HepG2 (cell line): ENCODE measurements around the gene FAM89B. TPM values are rescaled to one million over a fixed set of nuclear protein-coding genes. Genes with fewer than 3 reads are reported as not detected.

ENCODE experiments used
- CENPT ChIP-seq: sonication (generic); formaldehyde crosslinking; IDR thresholded peaks from 2 replicates; pipeline ENCODE4 v1.8.0; 2022; ENCODE audit warnings: low read depth, mild to moderate bottlenecking, moderate library complexity, missing genetic modification reagents
- KDM5B ChIP-seq: sonication (generic); formaldehyde crosslinking; IDR thresholded peaks from 2 replicates; pipeline ENCODE4 v1.4.0; 2020; ENCODE audit warnings: missing genetic modification reagents, mild to moderate bottlenecking, borderline replicate concordance
- PCBP1 ChIP-seq: fragments of 200-400 bp; formaldehyde crosslinking; IDR thresholded peaks from 2 replicates; pipeline ENCODE4 v1.6.1; 2017; ENCODE audit warnings: mild to moderate bottlenecking, low read depth, low read length, borderline replicate concordance
- SIN3B ChIP-seq: fragments of 150-350 bp; IDR thresholded peaks from 2 replicates; pipeline ENCODE4 v1.6.1; 2014; ENCODE audit warnings: low read length
- TAF15 ChIP-seq: fragments of 200-400 bp; formaldehyde crosslinking; IDR thresholded peaks from one replicate; pipeline ENCODE4 v1.6.1; 2018; ENCODE audit warnings: mild to moderate bottlenecking, low read depth, low read length; ENCODE audit not compliant: poor library complexity, severe bottlenecking
- TMF1 ChIP-seq: sonication (generic); formaldehyde crosslinking; IDR thresholded peaks from 2 replicates; pipeline ENCODE4 v1.8.1; 2022; ENCODE audit warnings: low read depth, missing genetic modification reagents
- TRIM24 ChIP-seq: sonication (generic); formaldehyde crosslinking; IDR thresholded peaks from 2 replicates; pipeline ENCODE4 v1.8.0; 2022; ENCODE audit warnings: mild to moderate bottlenecking, missing genetic modification reagents
- ZFP36L1 ChIP-seq: sonication (generic); formaldehyde crosslinking; IDR thresholded peaks from 2 replicates; pipeline ENCODE4 v1.8.0; 2022; ENCODE audit warnings: mild to moderate bottlenecking, missing genetic modification reagents, moderate library complexity
- ZKSCAN8 ChIP-seq: IDR thresholded peaks from 2 replicates; pipeline ENCODE4 v1.6.1; 2016; ENCODE audit warnings: borderline replicate concordance, missing genetic modification reagents, missing compliant biosample characterization
- ZNF256 ChIP-seq: sonication (generic); formaldehyde crosslinking; conservative IDR thresholded peaks from 2 replicates; pipeline ENCODE4 v1.4.0; 2020; ENCODE audit warnings: missing genetic modification reagents
- ZNF354B ChIP-seq: sonication (generic); formaldehyde crosslinking; IDR thresholded peaks from 2 replicates; pipeline ENCODE4 v1.8.0; 2022; ENCODE audit warnings: mild to moderate bottlenecking, missing genetic modification reagents
- ZNF510 ChIP-seq: sonication (generic); formaldehyde crosslinking; IDR thresholded peaks from 2 replicates; pipeline ENCODE4 v1.4.0; 2020; ENCODE audit warnings: low read depth, mild to moderate bottlenecking, missing genetic modification reagents
- ZNF530 ChIP-seq: sonication (generic); formaldehyde crosslinking; IDR thresholded peaks from 2 replicates; pipeline ENCODE4 v1.5.0; 2020; ENCODE audit warnings: low read depth, mild to moderate bottlenecking, missing genetic modification reagents
- ZNF547 ChIP-seq: sonication (generic); formaldehyde crosslinking; IDR thresholded peaks from 2 replicates; pipeline ENCODE4 v1.5.1; 2020; ENCODE audit warnings: mild to moderate bottlenecking, missing genetic modification reagents
- ZNF598 ChIP-seq: sonication (generic); formaldehyde crosslinking; IDR thresholded peaks from 2 replicates; pipeline ENCODE4 v1.5.1; 2020; ENCODE audit warnings: mild to moderate bottlenecking, missing genetic modification reagents, borderline replicate concordance
- ZNF619 ChIP-seq: sonication (generic); formaldehyde crosslinking; IDR thresholded peaks from 2 replicates; pipeline ENCODE4 v1.4.0; 2020; ENCODE audit warnings: mild to moderate bottlenecking, missing genetic modification reagents
- ZNF850 ChIP-seq: sonication (generic); formaldehyde crosslinking; conservative IDR thresholded peaks from 2 replicates; pipeline ENCODE4 v1.9.0; 2021; ENCODE audit warnings: mild to moderate bottlenecking, missing genetic modification reagents
- polyA plus RNA-seq, 8 experiments: library from polyadenylated mRNA; depleted of rRNA in 3 of 8; stranded (reverse) in 7 of 8; unstranded in 1 of 8; fragments of >200 nt; fragmentation: Illumina TruSeq in 4 of 8; extraction: Trizol in 4 of 8; gene quantifications; 2 replicates each; pipeline versions ENCODE4 v1.2.1 to v1.2.3, GENCODE V29; 2011 to 2016; ENCODE audit warnings: low read depth in 4 of 8, missing spikeins in 1 of 8, mixed read lengths in 1 of 8; ENCODE audit not compliant: insufficient read depth in 1 of 8
- total RNA-seq, 5 experiments: library from RNA; depleted of rRNA; stranded (reverse); fragments of >200 nt; fragmentation: Illumina TruSeq; extraction: Trizol; gene quantifications; 2 replicates each; pipeline ENCODE4 v1.2.3, GENCODE V29; 2016; ENCODE audit warnings: low read depth in 1 of 5
- TF ChIP-seq, protein P1 (sequence below): sonication (generic); formaldehyde crosslinking; IDR thresholded peaks from 2 replicates; pipeline ENCODE4 v1.8.0; 2022; ENCODE audit warnings: missing genetic modification reagents, mild to moderate bottlenecking, inconsistent platforms, borderline replicate concordance
- TF ChIP-seq, protein P2 (sequence below): IDR thresholded peaks from 2 replicates; pipeline ENCODE4 v1.6.1; 2018; ENCODE audit warnings: missing genetic modification reagents, mild to moderate bottlenecking, missing compliant biosample characterization
- TF ChIP-seq, protein P3 (sequence below): fragments of 450-650 bp; IDR thresholded peaks from 2 replicates; pipeline ENCODE4 v1.6.1; 2017; ENCODE audit warnings: mild to moderate bottlenecking
- TF ChIP-seq, protein P4 (sequence below): IDR thresholded peaks from 2 replicates; pipeline ENCODE4 v1.6.1; 2016
- TF ChIP-seq, protein P5 (sequence below): sonication (generic); formaldehyde crosslinking; IDR thresholded peaks from 2 replicates; pipeline ENCODE4 v1.5.1; 2020; ENCODE audit warnings: mild to moderate bottlenecking, moderate library complexity, missing genetic modification reagents
- TF ChIP-seq, protein P6 (sequence below): IDR thresholded peaks from 2 replicates; pipeline ENCODE4 v1.6.1; 2016; ENCODE audit warnings: control low read depth

The FAM89B gene
- total and polyA plus RNA-seq, 2 of the 13 experiments (the other 11 are each of a cell fraction or from before 2014, with no cell fraction given), result 5.7 to 8.0 TPM

DNA sequence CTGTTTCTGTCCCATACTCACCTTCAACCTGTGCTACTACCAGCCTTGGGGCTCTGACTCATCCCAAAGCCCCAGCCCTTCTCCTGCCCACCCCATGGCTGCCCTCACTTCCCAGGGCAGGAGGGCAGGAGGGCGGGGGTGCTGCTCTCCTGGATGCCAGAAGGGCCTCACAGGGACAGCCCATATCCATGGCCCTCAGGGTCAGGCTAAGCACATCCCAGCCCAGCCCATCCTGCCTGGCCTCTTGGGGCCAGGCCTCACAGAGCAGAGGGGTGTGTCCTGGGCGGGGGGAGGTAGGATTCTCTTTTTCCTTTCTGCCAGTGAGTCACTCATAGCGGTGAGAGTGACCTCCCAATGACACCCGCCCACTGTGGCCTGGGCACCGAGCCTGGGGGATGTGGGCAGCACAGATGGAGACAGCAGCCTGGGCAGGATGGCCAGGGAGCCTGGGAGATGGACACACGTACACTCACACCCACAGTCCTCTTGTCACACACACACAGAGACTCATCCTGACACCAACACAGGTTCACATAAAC, 16.6 kb upstream of the FAM89B start (continued):
- TF ChIP-seq ZNF354B (CRISPR knock-in tag) (no peak), ZNF598 (no peak), ZNF256 (CRISPR knock-in tag) (no peak), TMF1 (CRISPR knock-in tag) (no peak), KDM5B (CRISPR knock-in tag) (no peak), ZNF850 (CRISPR knock-in tag) (no peak), ZNF547 (CRISPR knock-in tag) (no peak), ZNF510 (no peak), ZKSCAN8 (no peak), CENPT (CRISPR knock-in tag) (no peak), SIN3B (no peak), PCBP1 (no peak), TAF15 (no peak), ZNF619 (CRISPR knock-in tag) (no peak), ZNF530 (CRISPR knock-in tag) (no peak), TRIM24 (no peak), ZFP36L1 (CRISPR knock-in tag) (no peak)
- TF ChIP-seq, protein P1, sequence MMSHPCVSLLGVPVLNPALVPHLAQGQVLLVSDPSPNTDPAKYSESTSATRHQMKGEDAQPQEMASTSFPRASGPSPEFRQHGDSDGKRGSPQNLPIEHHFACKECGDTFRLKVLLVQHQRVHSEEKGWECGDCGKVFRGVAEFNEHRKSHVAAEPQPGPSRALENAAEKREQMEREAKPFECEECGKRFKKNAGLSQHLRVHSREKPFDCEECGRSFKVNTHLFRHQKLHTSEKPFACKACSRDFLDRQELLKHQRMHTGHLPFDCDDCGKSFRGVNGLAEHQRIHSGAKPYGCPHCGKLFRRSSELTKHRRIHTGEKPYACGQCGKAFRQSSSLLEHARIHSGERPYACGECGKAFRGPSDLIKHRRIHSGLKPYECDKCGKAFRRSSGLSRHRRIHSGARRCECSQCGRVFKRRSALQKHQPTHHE (CRISPR knock-in tag), result no peak
- TF ChIP-seq, protein P2, sequence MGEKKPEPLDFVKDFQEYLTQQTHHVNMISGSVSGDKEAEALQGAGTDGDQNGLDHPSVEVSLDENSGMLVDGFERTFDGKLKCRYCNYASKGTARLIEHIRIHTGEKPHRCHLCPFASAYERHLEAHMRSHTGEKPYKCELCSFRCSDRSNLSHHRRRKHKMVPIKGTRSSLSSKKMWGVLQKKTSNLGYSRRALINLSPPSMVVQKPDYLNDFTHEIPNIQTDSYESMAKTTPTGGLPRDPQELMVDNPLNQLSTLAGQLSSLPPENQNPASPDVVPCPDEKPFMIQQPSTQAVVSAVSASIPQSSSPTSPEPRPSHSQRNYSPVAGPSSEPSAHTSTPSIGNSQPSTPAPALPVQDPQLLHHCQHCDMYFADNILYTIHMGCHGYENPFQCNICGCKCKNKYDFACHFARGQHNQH (CRISPR knock-in tag), result 0 out of 2 replicates have a peak, but pooled peaks have one; percentile 47
- TF ChIP-seq, protein P3, sequence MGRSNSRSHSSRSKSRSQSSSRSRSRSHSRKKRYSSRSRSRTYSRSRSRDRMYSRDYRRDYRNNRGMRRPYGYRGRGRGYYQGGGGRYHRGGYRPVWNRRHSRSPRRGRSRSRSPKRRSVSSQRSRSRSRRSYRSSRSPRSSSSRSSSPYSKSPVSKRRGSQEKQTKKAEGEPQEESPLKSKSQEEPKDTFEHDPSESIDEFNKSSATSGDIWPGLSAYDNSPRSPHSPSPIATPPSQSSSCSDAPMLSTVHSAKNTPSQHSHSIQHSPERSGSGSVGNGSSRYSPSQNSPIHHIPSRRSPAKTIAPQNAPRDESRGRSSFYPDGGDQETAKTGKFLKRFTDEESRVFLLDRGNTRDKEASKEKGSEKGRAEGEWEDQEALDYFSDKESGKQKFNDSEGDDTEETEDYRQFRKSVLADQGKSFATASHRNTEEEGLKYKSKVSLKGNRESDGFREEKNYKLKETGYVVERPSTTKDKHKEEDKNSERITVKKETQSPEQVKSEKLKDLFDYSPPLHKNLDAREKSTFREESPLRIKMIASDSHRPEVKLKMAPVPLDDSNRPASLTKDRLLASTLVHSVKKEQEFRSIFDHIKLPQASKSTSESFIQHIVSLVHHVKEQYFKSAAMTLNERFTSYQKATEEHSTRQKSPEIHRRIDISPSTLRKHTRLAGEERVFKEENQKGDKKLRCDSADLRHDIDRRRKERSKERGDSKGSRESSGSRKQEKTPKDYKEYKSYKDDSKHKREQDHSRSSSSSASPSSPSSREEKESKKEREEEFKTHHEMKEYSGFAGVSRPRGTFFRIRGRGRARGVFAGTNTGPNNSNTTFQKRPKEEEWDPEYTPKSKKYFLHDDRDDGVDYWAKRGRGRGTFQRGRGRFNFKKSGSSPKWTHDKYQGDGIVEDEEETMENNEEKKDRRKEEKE, result no peak
- TF ChIP-seq, protein P4, sequence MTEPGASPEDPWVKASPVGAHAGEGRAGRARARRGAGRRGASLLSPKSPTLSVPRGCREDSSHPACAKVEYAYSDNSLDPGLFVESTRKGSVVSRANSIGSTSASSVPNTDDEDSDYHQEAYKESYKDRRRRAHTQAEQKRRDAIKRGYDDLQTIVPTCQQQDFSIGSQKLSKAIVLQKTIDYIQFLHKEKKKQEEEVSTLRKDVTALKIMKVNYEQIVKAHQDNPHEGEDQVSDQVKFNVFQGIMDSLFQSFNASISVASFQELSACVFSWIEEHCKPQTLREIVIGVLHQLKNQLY (CRISPR knock-in tag), result no peak
- TF ChIP-seq, protein P5, sequence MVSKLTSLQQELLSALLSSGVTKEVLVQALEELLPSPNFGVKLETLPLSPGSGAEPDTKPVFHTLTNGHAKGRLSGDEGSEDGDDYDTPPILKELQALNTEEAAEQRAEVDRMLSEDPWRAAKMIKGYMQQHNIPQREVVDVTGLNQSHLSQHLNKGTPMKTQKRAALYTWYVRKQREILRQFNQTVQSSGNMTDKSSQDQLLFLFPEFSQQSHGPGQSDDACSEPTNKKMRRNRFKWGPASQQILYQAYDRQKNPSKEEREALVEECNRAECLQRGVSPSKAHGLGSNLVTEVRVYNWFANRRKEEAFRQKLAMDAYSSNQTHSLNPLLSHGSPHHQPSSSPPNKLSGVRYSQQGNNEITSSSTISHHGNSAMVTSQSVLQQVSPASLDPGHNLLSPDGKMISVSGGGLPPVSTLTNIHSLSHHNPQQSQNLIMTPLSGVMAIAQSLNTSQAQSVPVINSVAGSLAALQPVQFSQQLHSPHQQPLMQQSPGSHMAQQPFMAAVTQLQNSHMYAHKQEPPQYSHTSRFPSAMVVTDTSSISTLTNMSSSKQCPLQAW (CRISPR knock-in tag), result no peak
- TF ChIP-seq, protein P6, sequence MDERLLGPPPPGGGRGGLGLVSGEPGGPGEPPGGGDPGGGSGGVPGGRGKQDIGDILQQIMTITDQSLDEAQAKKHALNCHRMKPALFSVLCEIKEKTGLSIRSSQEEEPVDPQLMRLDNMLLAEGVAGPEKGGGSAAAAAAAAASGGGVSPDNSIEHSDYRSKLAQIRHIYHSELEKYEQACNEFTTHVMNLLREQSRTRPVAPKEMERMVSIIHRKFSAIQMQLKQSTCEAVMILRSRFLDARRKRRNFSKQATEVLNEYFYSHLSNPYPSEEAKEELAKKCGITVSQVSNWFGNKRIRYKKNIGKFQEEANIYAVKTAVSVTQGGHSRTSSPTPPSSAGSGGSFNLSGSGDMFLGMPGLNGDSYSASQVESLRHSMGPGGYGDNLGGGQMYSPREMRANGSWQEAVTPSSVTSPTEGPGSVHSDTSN (CRISPR knock-in tag), result no peak
